DOHH2 (cell line): ENCODE data around the gene PIK3R2.
"Not testable (repeated sequence)": the region's sequence is repeated elsewhere in the genome, so short reads cannot be mapped to it uniquely, and the experiment has no call there.

Source experiments
- EZH2phosphoT487 ChIP-seq: fragments of 200-600 bp; sonication (generic); IDR thresholded peaks from 2 replicates; pipeline ENCODE4 v1.6.1; 2017; ENCODE audit warnings: borderline replicate concordance, mild to moderate bottlenecking, antibody characterized with exemption, low read length, moderate library complexity, mixed read lengths
- TF ChIP-seq, protein P1 (sequence below): fragments of 200-600 bp; sonication (generic); IDR thresholded peaks from one replicate; pipeline ENCODE4 v1.5.1; 2014; ENCODE audit warnings: antibody characterized with exemption, mild to moderate bottlenecking, low read depth, low read length; ENCODE audit not compliant: poor library complexity, severe bottlenecking

DNA sequence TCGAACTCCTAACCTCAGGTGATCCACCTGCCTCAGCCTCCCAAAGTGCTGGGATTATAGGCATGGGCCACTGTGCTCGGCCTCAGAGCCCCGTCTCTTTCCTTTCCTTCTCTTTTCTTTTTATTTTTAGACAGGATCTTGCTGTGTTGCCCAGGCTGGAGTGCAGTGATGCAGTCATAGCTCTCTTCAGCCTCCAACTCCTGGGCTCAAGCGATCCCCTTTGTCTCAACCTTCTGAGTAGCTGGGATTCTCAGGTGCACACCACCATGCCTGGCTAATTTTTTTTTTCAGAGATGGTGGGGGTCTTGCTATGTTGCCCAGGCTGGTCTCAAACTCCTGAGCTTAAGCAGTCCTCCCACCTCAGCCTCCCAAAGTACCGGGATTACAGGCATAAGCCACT lies 56.9 kb downstream of the PIK3R2 start:
- TF ChIP-seq, protein P1, sequence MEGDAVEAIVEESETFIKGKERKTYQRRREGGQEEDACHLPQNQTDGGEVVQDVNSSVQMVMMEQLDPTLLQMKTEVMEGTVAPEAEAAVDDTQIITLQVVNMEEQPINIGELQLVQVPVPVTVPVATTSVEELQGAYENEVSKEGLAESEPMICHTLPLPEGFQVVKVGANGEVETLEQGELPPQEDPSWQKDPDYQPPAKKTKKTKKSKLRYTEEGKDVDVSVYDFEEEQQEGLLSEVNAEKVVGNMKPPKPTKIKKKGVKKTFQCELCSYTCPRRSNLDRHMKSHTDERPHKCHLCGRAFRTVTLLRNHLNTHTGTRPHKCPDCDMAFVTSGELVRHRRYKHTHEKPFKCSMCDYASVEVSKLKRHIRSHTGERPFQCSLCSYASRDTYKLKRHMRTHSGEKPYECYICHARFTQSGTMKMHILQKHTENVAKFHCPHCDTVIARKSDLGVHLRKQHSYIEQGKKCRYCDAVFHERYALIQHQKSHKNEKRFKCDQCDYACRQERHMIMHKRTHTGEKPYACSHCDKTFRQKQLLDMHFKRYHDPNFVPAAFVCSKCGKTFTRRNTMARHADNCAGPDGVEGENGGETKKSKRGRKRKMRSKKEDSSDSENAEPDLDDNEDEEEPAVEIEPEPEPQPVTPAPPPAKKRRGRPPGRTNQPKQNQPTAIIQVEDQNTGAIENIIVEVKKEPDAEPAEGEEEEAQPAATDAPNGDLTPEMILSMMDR: not testable (repeated sequence)
- not testable (repeated sequence) for TF ChIP-seq EZH2phosphoT487
